NOMO-1 treated with DMSO at 0.1 percent for 48 hours (cell line): ENCODE results near the gene FBH1.
A peak's percentile ranks its signal among the peaks of the same experiment; 100 is the strongest.

Experiments
- DNase-seq: peaks from one replicate; lab custom pipeline; 2025; ENCODE audit not compliant: unreplicated experiment; lab: John Stamatoyannopoulos, UW

FBH1 gene

DNA sequence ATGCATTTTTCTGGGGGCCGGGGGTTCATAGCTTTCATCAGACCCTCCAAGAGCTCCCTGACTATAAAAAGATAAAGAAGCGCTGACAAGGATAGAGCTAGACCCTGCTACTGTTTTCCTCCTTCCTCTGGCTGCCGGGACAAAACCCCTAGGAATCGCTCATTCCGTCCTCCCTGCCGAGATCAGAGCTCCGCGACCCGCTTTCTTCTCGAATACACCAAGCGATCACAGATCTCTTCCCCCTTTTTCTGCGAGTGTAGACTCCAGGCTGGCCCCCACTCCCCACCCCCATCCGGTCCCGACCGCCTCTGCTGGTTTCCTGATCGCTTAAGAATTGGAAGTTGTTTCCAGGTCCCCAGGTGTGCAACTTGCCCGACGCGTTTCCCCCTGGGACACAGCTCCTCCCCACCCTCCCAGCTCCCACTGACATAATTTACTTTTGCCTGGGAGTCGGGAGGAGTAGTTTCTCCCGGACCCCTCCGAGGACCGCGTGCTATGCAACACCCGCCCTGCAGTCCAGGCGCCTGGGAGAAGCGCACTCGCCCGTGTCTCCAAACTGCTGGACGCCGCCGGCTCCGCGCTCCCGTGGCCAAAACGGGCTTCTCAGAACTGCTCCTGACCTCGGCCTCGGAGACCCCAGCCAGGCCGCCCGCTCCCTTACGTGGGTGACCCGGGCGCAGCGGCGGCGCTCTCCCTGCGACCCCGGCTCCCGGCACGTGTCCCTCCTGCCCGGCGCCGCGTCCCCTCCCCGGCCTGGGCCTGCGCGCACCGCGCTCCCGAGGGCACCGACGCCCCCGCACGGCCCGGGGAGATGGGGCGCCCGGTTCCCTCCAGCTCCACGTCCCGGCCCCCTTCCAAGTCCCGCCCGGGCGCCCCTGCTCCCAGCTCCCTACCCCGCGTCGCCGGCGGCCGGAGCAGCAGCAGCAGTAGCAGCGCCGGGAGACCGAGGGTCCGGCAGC, 86.7 kb downstream of the FBH1 start:
- no peak for DNase-seq

DNA sequence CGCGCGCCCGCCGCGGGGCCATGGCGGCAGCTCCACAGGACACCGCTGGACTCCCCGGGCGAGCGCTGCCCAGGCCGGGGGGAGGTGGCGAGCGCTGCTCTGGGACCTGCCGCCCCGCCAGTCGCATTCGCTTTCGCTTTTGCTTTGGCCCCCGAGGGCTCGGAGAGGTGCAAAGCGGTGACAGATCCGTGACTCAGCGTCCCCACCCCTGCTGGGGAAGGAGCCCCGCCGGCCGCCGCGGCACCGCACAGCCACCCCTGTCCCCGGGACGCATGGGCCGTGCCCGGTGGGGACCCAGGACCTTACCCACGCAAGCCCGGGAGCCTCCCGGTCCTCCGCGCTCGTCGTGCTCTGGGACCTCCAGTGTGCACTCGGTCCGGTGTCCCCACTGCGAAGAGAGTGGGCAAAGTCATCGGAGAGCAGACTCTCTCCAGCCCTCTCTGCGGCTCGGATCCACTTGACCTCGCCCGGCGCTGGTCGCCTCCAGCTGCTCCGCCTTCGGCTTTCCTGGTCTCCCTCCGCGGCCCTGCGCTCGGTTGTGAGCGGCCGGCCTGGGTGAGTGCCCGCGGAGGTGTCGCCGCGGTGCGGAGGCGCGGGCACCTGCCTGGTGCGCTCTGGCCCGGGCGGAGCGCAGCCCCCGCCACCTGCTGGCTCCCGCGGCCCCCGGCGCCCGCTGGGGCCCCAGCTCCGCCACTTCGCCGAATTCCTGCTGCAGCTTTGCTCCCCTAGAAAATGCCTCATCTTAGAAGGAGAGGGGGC, 87.6 kb downstream of the FBH1 start, which contains the start of gene IL15RA:
TSS of gene IL15RA (minus strand) at position 73 of the 759 bp plus-strand sequence. CDS start at position 22, 51 bp downstream.
- peak; percentile 53 for DNase-seq

DNA sequence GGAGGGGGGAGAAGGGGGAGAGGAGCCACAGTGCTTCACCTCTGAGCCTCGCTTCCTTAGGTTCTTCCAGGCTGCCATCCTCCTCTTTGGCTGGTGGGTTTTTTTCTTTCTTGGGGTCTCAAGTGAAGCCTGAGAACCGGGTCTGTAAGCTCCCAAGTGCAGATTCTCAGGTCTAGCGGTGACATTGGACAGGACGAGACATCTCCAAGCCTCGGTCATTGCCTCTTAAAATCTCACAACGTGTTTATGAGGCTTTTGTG, 88.1 kb downstream of the FBH1 start:
- DNase-seq, result no peak

DNA sequence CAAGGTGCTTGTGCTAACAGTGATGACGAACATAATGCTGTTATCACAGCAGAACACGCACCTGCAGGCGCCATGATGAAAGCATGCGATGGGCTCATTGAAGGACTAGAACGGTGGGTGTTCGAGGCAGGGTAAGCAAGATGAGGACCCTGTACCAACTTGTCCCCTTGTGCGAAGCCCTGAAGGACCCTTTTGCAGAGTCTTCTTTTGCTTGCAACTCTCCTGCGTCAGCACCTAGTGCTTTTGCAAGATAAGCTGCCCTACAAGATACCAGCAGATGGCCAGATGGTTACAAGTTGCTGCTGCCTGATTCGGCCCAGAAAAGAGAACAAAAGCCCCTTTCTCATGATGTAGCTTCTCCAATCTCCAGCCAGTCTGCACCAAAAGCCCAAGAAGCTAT, 91.5 kb downstream of the FBH1 start:
- no peak for DNase-seq

DNA sequence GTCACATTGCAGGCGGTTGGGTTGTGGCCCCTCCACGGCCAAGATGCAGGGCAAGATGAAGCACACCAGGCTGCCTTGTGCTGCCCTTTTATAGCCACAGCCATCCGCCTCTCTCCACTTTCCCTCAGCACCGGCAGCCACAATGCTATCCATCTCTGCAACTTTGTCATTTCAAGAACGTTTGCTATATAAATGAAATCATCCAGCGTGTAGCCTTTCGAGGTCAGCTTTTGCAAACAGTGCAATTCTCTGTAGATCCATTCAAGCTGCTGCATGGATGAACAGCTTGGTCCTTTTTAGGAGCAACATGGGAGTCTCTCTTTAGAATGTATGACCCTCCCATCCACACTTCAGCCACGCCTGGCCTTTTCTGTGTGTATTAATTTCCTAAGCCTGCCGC, 93.7 kb downstream of the FBH1 start:
- no peak for DNase-seq

DNA sequence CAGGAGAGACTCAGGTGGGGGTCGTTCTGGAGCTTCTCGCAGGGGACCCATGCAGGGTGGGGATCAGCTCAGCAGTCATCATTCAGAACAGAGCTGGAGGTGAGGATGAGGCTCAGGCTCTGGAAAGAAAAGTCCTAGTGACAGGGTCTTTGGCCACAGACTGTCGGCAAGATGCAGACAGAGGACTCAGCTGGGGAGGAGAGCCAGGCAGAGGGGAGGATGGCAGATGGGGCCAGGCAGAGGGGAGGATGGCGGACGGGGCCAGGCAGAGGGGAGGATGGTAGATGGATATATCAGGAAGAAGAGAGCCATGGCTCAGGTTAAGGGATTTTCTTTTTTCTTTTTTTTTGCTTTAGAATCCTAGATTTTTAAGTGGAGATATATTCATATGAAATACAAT, 95.0 kb downstream of the FBH1 start:
- DNase-seq, result no peak
